Amniotic stem cell (primary cell): ENCODE data around the gene ARIH1.

Experiments
- DNase-seq: peaks from one replicate; lab custom pipeline; 2025; lab: John Stamatoyannopoulos, UW

ARIH1 gene

DNA sequence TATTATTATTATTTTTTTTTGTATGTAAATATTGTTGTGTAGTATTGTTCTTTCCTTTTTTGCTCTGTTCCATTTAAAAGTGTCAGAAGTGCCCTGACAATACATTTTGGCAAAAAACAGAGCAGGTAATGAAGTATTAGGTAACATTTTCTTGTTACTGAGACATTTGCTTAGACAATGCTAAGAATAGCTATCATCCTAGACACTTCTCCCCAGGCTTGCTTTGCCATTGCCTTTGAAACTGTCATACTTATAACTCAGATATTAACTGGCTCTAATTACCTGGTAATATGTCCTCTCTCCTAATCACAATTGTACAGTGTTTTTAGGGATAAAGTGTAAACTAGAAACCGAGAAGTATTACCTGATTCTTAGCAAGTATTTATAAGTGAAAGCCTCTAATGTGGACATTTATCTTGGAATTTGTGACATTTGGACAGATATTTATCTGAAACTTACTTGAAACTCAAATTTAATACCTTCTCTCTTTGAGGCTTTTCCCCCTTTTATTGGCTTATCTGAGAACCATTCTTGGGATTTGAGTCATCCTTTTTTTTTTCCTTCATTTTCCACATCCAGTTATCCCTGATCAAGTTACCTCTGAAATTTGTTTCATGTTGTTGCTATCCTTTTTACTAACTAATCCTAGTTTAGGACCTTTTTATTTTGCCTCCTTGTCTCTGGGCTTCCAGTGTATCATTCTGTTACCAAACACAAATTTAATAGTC lies 13.1 kb downstream of the ARIH1 start:
- no peak for DNase-seq

DNA sequence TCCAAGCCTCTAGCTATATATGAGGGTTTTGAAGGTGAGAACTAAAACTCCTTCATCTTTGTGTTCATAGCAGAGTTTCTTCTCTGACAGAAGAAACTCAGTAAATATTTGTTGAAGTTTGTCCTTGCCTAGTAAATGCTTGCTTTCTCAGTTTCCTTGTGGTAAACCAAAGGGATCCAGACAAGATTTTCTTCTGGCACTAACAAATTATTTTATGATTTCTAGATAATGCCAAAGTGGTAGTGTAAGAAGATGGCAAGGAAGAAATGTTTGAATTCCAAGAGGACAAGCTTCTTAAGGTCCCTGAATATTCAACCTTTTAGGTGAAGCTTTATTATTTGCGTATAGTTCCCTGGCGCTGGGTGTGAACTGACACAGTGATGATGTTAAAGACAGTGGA lies 14.4 kb downstream of the ARIH1 start:
- DNase-seq: no peak

DNA sequence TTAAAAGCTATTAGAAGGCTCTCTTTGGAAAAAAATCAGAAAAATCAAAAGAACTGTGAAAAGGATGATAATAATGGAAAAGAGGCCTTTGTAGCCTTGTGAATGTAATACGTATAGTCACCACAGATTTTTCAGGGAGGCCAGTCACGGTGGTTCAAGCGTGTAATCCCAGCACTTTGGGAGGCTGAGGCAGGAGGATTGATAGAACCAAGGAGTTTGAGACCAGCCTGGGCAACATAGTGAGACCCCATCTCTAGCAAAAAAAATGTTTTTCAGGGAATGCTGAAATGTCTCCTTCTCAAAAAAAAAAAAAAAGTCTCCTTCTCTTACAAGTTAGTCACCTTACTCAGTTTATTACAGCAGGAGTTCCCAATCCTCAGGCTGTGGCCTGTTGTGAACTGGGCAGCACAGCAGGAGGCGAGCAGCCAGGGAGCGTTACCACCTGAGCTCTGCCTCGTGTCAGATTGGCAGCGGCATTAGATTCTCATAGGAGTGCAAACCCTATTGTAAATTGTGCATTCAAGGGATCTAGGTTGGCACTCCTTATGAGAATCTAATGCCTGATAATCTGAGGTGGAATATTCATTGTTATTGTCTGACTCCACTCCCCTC lies 15.9 kb downstream of the ARIH1 start:
- no peak for DNase-seq

DNA sequence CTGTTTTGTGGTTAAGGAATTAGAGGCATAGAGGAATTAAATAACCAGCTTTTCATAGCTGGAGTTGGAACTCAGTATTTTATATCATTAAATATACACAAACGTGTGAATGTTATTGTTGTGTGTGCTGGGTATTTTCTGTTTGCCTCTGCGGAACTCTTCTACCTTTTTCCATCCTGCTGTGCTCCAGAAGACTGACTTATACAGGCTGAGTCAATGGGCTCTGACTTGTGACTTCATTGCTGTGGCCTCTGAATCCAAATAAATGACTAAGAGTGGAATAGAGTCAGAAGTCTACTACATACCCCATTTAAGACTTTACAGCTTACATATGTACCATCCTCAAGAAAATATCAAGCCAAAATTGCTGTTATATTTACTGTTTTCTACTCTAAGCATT lies 17.6 kb downstream of the ARIH1 start:
- peak; percentile 50 for DNase-seq

DNA sequence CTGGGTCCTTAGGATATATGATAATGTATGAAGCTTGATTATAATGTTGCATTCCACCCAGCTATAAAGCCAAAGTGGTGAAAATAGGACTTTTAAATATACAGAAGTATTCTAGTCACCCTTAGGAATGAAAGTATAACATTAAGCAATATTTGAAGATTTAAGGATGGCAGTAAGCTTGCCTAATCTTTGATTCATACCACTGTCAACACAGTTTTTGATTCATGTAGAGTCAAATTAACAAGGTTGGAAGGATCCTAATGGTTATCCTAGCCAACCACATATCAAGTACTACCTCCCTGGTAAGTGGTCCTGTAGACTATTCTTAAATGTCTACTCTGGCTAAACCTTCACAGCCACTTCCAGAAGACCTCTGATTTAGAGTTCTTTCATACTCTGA lies 18.6 kb downstream of the ARIH1 start:
- no peak for DNase-seq

DNA sequence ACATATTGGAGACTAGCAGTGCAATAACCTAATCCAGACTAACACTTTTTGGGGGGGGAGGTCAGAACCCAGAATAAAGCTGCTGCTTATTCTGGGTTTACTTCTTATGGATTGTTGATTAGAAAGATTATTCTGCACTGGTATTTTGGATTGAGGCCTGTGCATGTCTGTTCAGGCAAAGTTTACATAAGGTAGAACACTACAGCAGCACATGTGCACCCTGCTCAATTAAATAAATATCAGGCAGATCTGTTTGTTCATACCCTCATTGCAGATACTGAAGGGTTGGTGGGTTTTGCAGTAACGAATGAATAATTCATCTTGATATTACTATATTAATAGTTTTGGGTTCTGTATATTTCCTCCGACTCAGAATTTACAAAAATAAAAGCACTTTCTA lies 19.1 kb downstream of the ARIH1 start:
- no peak for DNase-seq

DNA sequence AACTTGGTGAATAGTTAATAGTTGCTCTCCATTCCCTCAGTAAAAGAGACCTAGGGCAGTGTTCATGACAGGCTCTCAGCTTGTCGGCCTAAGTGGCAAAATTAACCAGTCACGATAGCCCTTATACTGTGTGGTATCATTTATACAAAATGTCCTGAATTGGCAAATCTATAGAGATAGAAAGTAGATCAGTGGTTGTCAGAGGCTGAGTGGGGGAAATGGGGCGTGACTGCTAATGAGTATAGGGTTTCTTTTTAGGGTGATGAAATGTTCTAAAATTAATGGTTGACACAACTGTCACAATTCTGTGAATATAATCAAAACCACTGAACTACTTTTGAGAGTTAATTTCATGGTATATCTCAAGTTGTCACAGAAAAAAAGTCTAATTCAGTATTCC lies 20.9 kb downstream of the ARIH1 start:
- DNase-seq: no peak

DNA sequence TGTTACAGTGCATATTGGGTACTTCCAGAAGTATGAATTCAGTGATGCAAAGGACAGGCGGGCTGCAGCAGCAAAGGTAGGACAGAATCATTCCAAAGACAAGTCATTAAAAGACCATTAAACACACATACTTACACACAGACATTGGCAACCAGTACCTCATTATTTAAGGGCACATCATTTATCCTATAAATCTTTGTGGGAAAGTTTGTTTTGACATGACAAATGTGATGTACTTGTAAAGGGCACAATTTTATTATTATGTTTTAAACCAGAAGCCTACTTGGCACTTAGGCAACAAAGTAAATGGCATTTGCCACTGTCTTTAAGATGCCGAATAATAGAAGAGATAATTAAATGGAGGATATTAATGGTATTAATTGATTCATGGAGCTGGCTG lies 22.7 kb downstream of the ARIH1 start:
- no peak for DNase-seq

DNA sequence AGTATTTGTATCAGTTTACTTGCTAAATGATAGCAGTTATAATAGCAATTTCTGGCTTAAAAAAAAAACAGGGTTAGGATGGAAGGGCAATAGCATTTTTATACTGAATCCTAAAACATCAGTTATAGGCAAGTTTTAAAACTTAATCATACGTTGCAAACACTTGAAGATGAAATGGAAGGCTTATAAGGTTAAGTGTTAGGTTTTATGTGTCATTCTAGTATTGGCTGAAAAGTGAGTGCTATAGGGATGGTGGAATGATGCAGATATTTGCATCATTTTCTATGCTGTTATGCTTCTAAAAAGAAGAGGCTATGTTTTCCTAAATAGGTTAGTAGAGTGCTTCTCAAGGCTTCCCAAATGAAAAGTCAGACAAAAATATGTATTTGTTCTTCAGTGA lies 23.3 kb downstream of the ARIH1 start:
- DNase-seq: no peak

DNA sequence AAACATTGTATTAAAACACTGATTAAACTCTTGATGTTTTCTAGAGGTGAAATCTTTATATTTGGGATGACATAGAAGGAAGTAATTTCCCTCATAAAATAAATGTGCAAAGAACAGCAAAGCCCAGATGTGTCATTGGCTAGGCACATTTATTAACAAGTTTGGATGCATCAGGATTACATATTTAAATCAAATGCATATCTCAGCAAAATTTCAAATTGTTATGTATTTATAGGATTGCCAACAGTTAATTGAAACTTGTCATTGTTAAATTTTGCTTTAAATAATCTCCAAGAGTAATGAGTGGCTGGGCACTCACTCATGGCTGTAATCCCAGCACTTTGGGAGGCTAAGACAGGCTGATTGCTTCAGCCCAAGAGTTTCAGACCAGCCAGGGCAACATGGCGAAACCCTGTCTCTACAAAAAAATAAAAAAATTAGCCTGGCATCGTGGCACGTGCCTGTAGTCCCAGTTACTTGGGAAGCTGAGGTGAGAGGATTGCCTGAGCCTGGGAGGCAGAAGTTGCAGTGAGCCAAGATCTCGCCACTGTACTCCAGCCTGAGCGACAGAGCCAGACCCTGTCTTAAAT lies 28.2 kb downstream of the ARIH1 start:
- DNase-seq: no peak

DNA sequence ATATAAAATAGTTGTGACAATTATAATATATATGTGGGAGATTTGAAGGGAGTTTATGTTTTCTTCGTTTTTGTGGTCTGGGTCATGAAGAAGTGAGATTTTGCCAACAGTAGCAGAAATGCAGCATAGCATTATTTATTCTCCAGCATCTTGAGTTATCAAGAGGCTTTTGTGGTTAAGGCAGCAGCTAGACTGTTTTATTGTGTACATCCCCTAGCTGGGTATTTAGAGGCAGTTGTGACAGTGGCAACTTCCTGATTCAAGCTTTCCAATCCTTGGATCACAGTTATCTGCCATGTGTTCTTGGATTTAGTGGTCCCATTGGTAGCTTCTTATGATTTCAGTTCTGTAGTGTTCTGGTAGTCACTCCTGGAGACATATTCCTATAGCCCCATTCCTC lies 29.0 kb downstream of the ARIH1 start:
- no peak for DNase-seq

DNA sequence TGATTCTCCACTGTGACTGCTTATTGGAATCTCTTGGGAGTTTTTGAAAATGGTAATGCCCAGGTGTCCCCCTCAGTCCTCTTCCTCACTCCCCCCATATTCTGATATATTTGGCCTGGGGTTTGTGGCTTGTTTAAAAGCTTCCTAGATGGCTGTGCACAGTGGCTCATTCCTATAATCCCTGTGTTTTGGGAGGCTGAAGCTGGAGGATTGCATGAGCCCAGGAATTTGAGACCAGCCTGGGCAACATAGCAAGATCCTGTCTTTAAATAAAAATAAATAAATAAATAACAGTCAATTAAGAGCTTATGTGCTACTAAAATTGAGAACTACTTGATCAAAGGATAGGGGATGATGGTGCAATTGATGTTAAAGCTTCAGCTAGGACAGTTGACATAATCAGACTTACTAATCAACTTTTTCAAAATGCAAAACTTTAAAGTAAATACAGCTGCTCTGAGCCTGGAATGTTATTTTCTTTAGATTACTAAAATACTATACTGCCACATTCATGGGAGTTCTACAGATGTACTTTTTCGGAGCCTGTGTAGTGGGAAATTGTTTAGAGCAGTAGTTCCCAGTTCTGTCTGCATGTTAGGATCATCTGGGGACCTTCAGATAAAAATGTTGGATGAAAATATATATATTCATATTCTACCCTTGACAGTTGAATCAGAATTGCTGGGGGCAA lies 33.4 kb downstream of the ARIH1 start:
- DNase-seq: no peak

DNA sequence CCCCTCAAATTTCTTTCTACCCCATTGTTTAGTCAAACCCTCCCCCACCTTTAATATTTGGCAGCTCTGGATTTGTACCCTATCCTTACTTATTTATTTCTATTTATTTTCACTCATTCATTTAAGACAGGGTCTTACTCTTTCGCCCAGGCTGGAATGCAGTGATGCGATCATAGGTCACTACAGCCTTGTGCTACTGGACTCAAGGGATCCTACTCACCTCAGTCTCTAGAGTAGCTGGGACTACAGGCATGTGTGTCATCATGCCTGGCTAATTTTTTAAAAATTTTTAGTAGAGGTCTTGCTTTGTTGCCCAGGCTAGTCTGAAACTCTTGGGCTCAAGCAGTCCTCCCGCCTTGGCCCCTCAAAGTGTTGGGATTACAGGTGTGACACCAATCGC lies 35.4 kb downstream of the ARIH1 start:
- no peak for DNase-seq

DNA sequence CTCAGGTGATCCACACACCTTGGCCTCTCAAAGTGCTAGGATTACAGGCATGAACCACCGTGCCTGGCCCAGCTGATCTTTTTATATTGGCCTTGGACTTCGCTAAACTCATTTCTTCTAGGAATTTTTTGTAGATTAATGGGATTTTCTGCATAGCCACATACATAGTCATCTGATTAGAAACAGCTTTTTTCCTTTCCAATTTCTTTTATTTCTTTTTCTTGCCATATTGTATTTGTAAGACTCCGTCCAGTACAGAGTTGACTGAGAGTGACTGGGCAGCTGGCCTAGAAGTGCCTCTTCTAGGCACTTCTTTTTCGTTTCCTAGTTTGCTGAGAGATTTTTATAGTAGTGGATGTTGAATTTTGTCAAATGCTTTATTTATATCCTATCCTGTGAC lies 37.4 kb downstream of the ARIH1 start:
- DNase-seq: no peak

DNA sequence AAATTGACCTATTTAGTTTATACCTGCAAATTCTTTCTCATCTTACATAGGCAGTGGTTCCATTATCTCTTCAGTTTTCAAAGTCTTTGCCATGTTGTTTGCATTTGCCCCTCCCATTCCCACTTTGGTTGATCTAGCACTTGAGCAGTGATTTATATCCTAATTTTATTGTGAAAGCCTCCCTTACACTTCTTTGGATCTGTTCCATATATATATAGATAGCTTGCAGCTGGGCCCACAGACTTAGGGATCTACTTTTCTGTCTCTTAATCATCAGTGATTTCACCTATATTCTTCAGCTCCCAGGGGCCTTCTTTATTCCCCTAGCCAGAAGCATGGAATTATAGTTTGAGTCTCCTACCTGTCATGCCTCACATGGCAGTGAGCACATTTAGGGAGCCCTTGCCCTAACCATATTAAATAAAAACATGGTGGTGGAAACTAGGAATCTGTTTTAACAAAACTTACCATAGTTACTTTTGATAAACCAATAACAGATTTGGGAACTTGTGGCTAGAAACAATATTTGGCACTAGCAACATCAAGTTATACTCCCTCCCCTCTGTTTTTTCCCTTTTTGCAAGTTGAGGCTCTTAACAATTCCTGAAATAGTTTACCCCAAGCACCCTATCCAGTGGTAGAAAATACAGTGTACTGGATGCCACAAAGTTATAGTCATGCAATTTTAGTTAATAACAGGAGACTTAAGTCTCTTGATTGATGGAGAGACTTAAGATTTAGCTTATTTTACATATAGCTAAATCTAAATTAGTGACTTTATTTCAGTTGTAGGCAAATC lies 41.7 kb downstream of the ARIH1 start:
- no peak for DNase-seq

DNA sequence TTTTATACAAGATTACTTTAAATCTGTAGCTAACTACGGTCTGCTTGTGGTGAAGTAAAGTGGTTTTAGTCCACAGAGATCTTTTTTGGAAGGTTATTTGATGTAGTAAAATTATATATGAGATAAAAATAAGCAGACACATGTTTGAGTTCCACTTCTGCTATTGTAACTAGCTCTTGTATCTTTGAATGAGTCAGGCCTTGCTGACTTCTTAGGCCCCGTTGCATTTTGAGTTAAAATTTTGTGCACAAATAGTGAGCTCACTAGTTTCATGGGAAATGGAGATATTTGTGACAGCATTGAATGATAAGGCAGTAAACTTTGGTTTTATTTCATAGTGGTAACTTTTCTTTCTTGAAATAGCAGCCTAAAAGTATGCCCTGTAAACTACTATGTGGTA lies 42.6 kb downstream of the ARIH1 start:
- DNase-seq: no peak

DNA sequence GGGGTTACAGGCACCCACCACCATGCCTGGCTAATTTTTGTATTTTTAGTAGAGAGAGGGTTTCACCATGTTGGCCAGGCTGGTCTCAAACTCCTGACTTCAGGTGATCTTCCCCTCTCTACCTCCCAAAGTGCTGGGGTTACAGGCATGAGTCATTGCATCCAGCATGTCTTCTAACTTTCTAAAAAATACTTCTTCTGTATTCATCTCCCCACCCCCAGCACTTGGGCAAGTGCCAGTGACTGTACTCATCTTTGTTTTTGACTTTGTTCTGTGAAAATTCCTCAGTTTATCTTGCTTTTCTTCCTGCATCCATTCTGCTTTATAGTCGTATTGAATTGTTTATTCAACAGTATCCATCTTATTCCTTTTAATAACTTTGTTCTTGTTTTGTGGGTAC lies 47.6 kb downstream of the ARIH1 start:
- DNase-seq: no peak

DNA sequence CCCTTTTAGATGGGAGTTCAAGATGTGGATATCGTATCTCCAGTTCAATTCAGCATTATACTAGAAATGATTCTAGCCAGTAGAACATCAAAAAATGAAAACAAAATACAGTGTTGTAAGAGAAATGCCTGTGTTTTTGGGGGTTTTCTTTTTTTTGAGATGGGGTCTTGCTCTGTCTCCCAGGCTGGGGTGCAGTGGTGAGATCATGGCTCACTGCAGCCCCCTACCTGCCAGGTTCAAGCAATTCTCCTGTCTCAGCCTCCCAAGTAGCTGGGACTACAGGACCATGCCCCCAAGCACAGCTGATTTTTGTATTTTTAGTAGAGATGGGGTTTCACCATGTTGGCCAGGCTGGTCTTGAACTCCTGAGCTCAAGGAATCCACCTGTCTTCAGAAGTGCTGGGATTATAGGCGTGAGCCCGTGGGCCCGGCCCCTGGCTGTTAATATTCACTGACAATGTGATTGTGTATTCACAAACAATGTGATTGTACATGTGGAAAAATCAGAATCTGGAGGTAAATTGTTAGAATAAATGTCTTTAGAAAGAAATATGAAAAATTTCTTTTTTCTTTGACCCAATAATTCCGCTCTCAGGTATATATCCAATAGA lies 59.0 kb downstream of the ARIH1 start:
- no peak for DNase-seq

DNA sequence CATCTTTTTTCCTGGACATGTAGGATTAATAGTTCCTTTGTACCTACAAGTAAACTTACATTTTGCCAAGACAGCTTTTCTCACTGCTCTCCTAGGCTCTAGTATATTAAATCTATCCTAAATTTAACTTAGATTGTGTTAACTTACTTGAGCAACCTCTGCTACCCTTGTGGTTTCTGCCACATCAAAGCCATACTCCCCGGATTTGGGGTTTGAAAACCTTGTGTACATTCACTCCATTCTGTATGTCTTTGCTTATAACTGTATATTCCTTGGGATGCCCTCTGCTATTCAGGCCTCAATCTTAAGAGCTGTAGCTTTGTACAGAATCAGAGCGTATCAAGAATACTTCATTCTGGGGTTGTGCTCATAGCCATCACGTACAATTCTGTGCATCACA lies 60.4 kb downstream of the ARIH1 start:
- DNase-seq: no peak

DNA sequence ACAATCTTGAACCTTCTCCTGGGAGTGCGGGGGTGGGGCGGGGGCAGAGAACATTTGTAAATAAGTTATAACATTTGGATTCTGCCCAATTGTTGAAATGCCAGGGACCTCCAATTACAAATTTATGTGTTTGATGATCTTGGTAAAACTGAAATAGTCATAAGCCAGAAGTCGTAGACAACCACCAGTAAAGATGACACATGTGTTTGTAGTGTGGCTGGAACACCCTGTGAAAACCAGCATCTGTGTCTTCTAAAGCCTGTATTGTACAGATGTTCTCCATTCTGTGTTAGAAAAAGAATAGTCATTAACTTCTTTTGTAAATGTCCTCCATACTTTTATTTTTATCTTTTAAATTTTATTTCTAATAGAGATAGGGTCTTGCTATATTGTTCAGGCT lies 61.8 kb downstream of the ARIH1 start:
- DNase-seq: no peak

DNA sequence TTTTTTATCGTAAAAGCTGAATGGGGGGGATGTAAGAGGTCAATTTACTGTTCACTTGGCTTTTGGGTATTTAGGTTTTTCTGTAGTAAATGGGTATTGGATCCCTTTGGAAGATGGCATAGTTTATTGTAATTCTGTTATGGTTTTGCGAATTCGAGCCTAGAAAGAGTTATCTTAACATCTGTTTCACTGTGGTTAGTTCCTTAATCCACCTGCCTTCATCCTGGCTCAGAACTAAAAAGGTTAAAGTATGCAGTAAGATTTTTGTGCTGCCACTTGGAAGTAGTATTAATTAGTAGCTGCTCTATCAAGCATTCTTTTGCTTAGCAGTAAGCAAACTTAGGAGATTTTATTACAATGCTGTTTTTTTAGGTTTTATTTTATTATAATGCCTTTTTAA lies 62.4 kb downstream of the ARIH1 start:
- no peak for DNase-seq

DNA sequence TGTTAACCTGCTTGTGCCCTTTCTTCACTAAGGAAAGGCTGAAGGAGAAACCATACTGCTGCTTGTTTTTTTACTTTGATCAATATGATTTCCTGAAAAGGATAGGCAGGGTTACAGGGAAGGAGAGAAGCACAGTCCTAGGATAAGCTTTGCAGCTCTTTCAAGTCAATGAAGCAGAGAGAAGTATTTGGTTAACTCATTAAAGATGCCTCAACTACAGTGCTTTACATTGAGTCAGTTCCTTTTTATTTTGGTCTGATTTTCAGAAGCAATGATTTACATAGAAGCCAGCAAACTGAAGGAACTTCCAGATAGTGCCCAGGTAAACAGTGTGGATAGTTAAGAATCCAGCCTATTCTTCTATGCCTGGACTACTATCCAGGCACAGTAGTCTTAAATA lies 64.8 kb downstream of the ARIH1 start:
- DNase-seq: no peak
